Measurements from ENCODE around the gene SHISA5.

Gene SHISA5

GRCh38 chr3:48427630-48427962 lies 76.4 kb downstream of the SHISA5 start:
- TF ChIP-seq CTCF (IDR thresholded peaks at IDR 0.05; ENCODE audit: control insufficient read depth, extremely low read depth, insufficient read depth), result no peak
- no peak for DNase-seq (ENCODE audit: low read depth)
- H3K4me3 ChIP-seq (ENCODE audit: low read depth, low read length), result no peak overlapping the region

GRCh38 chr3:48426944-48427629 lies 76.9 kb downstream of the SHISA5 start:
- no peak for DNase-seq (ENCODE audit: low read depth)
- H3K4me3 ChIP-seq (ENCODE audit: low read depth, low read length), result no peak overlapping the region
- no peak for TF ChIP-seq CTCF (IDR thresholded peaks at IDR 0.05; ENCODE audit: control insufficient read depth, extremely low read depth, insufficient read depth)

- no peak for DNase-seq (ENCODE audit: low read depth)
- H3K4me3 ChIP-seq (ENCODE audit: low read depth, low read length), result no peak overlapping the region
- no peak for TF ChIP-seq CTCF (IDR thresholded peaks at IDR 0.05; ENCODE audit: control insufficient read depth, extremely low read depth, insufficient read depth)
Measured at GRCh38 chr3:48426401-48426909, 77.5 kb downstream of the SHISA5 start.

GRCh38 chr3:48425281-48425812 lies 78.6 kb downstream of the SHISA5 start:
- TF ChIP-seq CTCF (IDR thresholded peaks at IDR 0.05; ENCODE audit: control insufficient read depth, extremely low read depth, insufficient read depth), result no peak
- DNase-seq (ENCODE audit: low read depth), result no peak
- H3K4me3 ChIP-seq (ENCODE audit: low read depth, low read length), result no peak overlapping the region

GRCh38 chr3:48423883-48424695 lies 79.9 kb downstream of the SHISA5 start:
- DNase-seq (ENCODE audit: low read depth), result no peak
- no peak overlapping the region for H3K4me3 ChIP-seq (ENCODE audit: low read depth, low read length)
- no peak for TF ChIP-seq CTCF (IDR thresholded peaks at IDR 0.05; ENCODE audit: control insufficient read depth, extremely low read depth, insufficient read depth)

GRCh38 chr3:48423241-48423882 lies 80.6 kb downstream of the SHISA5 start:
- DNase-seq (ENCODE audit: low read depth), result no peak
- TF ChIP-seq CTCF (IDR thresholded peaks at IDR 0.05; ENCODE audit: control insufficient read depth, extremely low read depth, insufficient read depth), result no peak
- no peak overlapping the region for H3K4me3 ChIP-seq (ENCODE audit: low read depth, low read length)
